Measurements from ENCODE around the gene SPTLC2.

Gene SPTLC2

DNA sequence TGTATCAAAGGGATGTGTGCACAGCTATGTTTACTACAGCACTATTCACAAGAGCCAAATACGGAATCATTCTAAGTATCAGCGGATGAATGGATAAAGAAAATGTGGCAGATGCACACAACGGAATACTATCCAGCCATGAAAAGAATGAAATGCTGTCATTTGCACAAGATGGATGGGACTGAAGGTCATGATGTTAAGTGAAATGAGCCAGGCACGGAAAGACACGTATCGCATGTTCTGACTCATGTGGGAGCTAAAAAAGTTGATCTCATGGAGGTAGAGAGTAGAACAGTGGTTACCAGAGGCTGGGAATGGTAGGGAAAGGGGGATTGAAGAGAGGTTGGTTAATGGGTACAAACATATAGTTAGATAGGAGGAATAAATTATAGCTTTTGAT, 91.9 kb downstream of the SPTLC2 start:
- TF ChIP-seq TCF12 (IDR thresholded peaks at IDR 0.05; ENCODE audit: low read depth) (no peak), REST (IDR thresholded peaks at IDR 0.05; ENCODE audit: low read depth) (no peak), CEBPB (IDR thresholded peaks at IDR 0.05) (no peak), TAF1 (IDR thresholded peaks at IDR 0.05; ENCODE audit: low read depth) (no peak)

- no peak for TF ChIP-seq TAF1 (IDR thresholded peaks at IDR 0.05; ENCODE audit: low read depth)
- TF ChIP-seq, protein P1, sequence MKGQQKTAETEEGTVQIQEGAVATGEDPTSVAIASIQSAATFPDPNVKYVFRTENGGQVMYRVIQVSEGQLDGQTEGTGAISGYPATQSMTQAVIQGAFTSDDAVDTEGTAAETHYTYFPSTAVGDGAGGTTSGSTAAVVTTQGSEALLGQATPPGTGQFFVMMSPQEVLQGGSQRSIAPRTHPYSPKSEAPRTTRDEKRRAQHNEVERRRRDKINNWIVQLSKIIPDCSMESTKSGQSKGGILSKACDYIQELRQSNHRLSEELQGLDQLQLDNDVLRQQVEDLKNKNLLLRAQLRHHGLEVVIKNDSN (IDR thresholded peaks at IDR 0.05) = no peak
- no peak for TF ChIP-seq ZBTB7A (IDR thresholded peaks at IDR 0.05; ENCODE audit: low read depth)
- TF ChIP-seq TCF12 (IDR thresholded peaks at IDR 0.05; ENCODE audit: low read depth) = no peak
- TF ChIP-seq NFIC (IDR thresholded peaks at IDR 0.05) = no peak
- TF ChIP-seq REST (IDR thresholded peaks at IDR 0.05; ENCODE audit: low read depth) = no peak
- no peak for TF ChIP-seq CREB1 (IDR thresholded peaks at IDR 0.05; ENCODE audit: low read depth)
- TF ChIP-seq MAX (IDR thresholded peaks at IDR 0.05) = no peak
- no peak for TF ChIP-seq EGR1 (IDR thresholded peaks at IDR 0.05)
- TF ChIP-seq RAD21 (IDR thresholded peaks at IDR 0.05; ENCODE audit: low read depth) = no peak
- no peak for TF ChIP-seq FOXM1 (IDR thresholded peaks at IDR 0.05; ENCODE audit: borderline replicate concordance, low read depth)
- TF ChIP-seq YY1 (IDR thresholded peaks at IDR 0.05; ENCODE audit: low read depth) = no peak
- no peak for TF ChIP-seq CEBPB (IDR thresholded peaks at IDR 0.05)
- TF ChIP-seq TEAD4 (IDR thresholded peaks at IDR 0.05) = no peak
Observed at GRCh38 chr14:77523109-77523508, 93.3 kb downstream of the SPTLC2 start.

DNA sequence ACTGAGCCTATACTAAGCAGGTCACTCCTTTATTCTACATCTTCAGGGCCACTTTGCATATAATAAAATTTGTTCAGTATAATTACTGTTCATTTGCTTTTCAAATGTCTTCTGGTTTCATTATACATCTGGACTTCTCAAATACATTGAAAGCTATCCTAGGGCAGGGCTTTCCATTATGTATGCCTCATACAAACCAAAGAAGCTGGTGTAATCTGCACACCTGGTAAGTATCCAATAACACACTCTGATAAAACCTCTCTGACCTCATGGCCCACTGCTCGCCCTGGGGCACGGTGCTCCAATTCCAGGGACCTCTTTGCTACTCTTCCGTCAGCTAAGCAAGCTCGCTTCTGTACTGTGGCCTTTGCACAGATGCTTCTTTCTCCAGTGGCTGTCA, 95.9 kb downstream of the SPTLC2 start:
- TF ChIP-seq REST (IDR thresholded peaks at IDR 0.05; ENCODE audit: low read depth) (no peak), CREB1 (IDR thresholded peaks at IDR 0.05; ENCODE audit: low read depth) (no peak), TEAD4 (IDR thresholded peaks at IDR 0.05) (no peak), MAX (IDR thresholded peaks at IDR 0.05) (no peak), RAD21 (IDR thresholded peaks at IDR 0.05; ENCODE audit: low read depth) (no peak), CEBPB (IDR thresholded peaks at IDR 0.05) (no peak), FOXM1 (IDR thresholded peaks at IDR 0.05; ENCODE audit: borderline replicate concordance, low read depth) (no peak), YY1 (IDR thresholded peaks at IDR 0.05; ENCODE audit: low read depth) (no peak), EP300 (IDR thresholded peaks at IDR 0.05; ENCODE audit: borderline replicate concordance) (no peak), NFIC (IDR thresholded peaks at IDR 0.05) (no peak), EGR1 (IDR thresholded peaks at IDR 0.05) (no peak), ZBTB7A (IDR thresholded peaks at IDR 0.05; ENCODE audit: low read depth) (no peak), TAF1 (IDR thresholded peaks at IDR 0.05; ENCODE audit: low read depth) (no peak)
- TF ChIP-seq, protein P1 (IDR thresholded peaks at IDR 0.05) = no peak

DNA sequence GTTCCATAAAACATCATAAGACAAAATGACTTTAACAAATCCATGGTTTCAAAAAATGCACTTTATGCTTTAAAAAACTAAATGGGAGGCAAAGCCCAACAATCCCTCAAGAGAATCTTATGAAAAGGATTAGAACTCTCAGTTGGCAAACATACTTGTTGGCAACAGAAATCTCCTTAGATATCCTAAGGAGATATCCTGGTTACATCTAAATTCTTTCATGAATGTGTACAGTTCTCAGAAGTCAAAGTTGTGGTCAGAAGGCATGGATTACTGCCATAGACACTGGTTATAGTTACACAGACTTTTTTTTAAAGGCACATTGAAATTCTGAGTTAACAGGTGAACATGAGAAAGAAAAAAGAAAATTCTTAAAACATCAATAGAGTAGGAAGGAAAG, 100.3 kb downstream of the SPTLC2 start:
- TF ChIP-seq YY1 (IDR thresholded peaks at IDR 0.05; ENCODE audit: low read depth) = no peak
- TF ChIP-seq RAD21 (IDR thresholded peaks at IDR 0.05; ENCODE audit: low read depth) = no peak
- TF ChIP-seq EGR1 (IDR thresholded peaks at IDR 0.05) = no peak
- TF ChIP-seq MAX (IDR thresholded peaks at IDR 0.05) = no peak
- no peak for TF ChIP-seq ZBTB7A (IDR thresholded peaks at IDR 0.05; ENCODE audit: low read depth)
- no peak for TF ChIP-seq CEBPB (IDR thresholded peaks at IDR 0.05)
- TF ChIP-seq EP300 (IDR thresholded peaks at IDR 0.05; ENCODE audit: borderline replicate concordance) = no peak
- TF ChIP-seq NFIC (IDR thresholded peaks at IDR 0.05) = no peak
- TF ChIP-seq TEAD4 (IDR thresholded peaks at IDR 0.05) = no peak
- no peak for TF ChIP-seq CREB1 (IDR thresholded peaks at IDR 0.05; ENCODE audit: low read depth)
- TF ChIP-seq FOXM1 (IDR thresholded peaks at IDR 0.05; ENCODE audit: borderline replicate concordance, low read depth) = no peak
- no peak for TF ChIP-seq TCF12 (IDR thresholded peaks at IDR 0.05; ENCODE audit: low read depth)
- no peak for TF ChIP-seq TAF1 (IDR thresholded peaks at IDR 0.05; ENCODE audit: low read depth)
- TF ChIP-seq, protein P1 (IDR thresholded peaks at IDR 0.05) = no peak
- no peak for TF ChIP-seq REST (IDR thresholded peaks at IDR 0.05; ENCODE audit: low read depth)
